ENCODE results near the gene MED12. TPM values are rescaled to one million over a fixed set of nuclear protein-coding genes. Genes with fewer than 3 reads are reported as not detected.

The MED12 gene
- total RNA-seq, 4 donors from 2014 or later, result 27.0 to 63.0 (median 39.8) TPM

- no peaks in the 10 kb centered on the region for H3K27me3 ChIP-seq
- H3K9me3 ChIP-seq, result no peaks in the 10 kb centered on the region
- no peak for TF ChIP-seq CTCF (IDR thresholded peaks at IDR 0.05)
- no peak for TF ChIP-seq EP300 (IDR thresholded peaks at IDR 0.05)
- no peak for TF ChIP-seq POLR2A (IDR thresholded peaks at IDR 0.05)
- no peak for TF ChIP-seq POLR2AphosphoS5 (IDR thresholded peaks at IDR 0.05)
- peaks cover 4% of the 10 kb centered on the region for H3K4me1 ChIP-seq
- 30% methylated on average over 10 of the region's 10 CpGs for WGBS
- no peak for DNase-seq (ENCODE audit: low spot score in 2 of 2)
- H3K36me3 ChIP-seq, result no peaks in the 10 kb centered on the region
- no peak overlapping the region for H3K4me3 ChIP-seq
- H3K27ac ChIP-seq, result no peak overlapping the region
These were observed 15.0 kb upstream of the MED12 start for GRCh38 chrX:71103110-71103983.

- Histone ChIP-seq H3K4me3 (no peak overlapping the region), H3K36me3 (no peaks in the 10 kb centered on the region), H3K4me1 (peaks cover 4% of the 10 kb centered on the region), H3K27ac (no peak overlapping the region), H3K9me3 (no peaks in the 10 kb centered on the region), H3K27me3 (no peaks in the 10 kb centered on the region)
- WGBS, result 81% methylated on average over 3 of the region's 3 CpGs
- DNase-seq (ENCODE audit: low spot score in 2 of 2), result no peak
- no peak for TF ChIP-seq POLR2AphosphoS5 (IDR thresholded peaks at IDR 0.05)
- no peak for TF ChIP-seq CTCF (IDR thresholded peaks at IDR 0.05)
- TF ChIP-seq EP300 (IDR thresholded peaks at IDR 0.05), result no peak
- TF ChIP-seq POLR2A (IDR thresholded peaks at IDR 0.05), result no peak
These were observed 12.8 kb upstream of the MED12 start for GRCh38 chrX:71105628-71106027.

DNA sequence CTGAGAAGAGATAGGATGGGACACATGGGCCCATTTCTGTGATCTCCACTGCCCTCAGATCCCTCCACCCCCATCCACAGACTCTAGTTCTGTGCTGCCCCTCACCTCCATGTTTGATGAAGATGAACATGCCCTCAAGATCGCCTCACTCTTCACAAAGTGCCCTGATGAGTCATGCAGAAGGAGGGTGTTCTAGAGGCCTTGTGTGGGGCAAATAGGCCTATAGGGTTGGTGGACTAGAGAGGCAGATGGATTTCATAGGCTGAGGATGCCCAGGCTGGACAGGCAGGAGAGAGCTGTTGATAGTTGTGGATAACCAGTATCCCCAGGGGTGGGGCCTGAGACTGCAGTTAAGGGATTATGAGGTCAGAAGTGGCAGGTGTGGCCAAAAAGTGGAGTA, 12.0 kb upstream of the MED12 start, which contains the start of gene CXorf65:
TSS of gene CXorf65 (minus strand) at position 314 of the 400 bp plus-strand sequence. CDS start at position 130, 184 bp downstream.
- no peak for DNase-seq (ENCODE audit: low spot score in 2 of 2)
- H3K4me1 ChIP-seq, result peaks cover 4% of the 10 kb centered on the region
- WGBS, result 73% methylated on average over 1 of the region's 1 CpG

GRCh38 chrX:71107245-71107644, 11.2 kb upstream of the MED12 start:
- no peaks in the 10 kb centered on the region for H3K9me3 ChIP-seq
- TF ChIP-seq CTCF (IDR thresholded peaks at IDR 0.05), result no peak
- no peak for TF ChIP-seq POLR2A (IDR thresholded peaks at IDR 0.05)
- TF ChIP-seq POLR2AphosphoS5 (IDR thresholded peaks at IDR 0.05), result no peak
- TF ChIP-seq EP300 (IDR thresholded peaks at IDR 0.05), result no peak
- no peak overlapping the region for H3K27ac ChIP-seq
- no peaks in the 10 kb centered on the region for H3K36me3 ChIP-seq
- H3K4me3 ChIP-seq, result no peak overlapping the region
- H3K27me3 ChIP-seq, result no peaks in the 10 kb centered on the region
- H3K4me1 ChIP-seq, result peaks cover 4% of the 10 kb centered on the region
- 68% methylated on average over 4 of the region's 4 CpGs for WGBS
- DNase-seq (ENCODE audit: low spot score in 2 of 2), result no peak

More for the DNA sequence above, 12.0 kb upstream of the MED12 start, which contains the start of gene CXorf65:
- Histone ChIP-seq H3K4me3 (no peak within 1 kb of the TSS), H3K9me3 (no peaks in the 10 kb centered on the region), H3K27me3 (no peaks in the 10 kb centered on the region), H3K36me3 (no peaks in the 10 kb centered on the region), H3K27ac (no peak within 1 kb of the TSS)
- TF ChIP-seq CTCF (IDR thresholded peaks at IDR 0.05), result no peak
- TF ChIP-seq POLR2AphosphoS5 (IDR thresholded peaks at IDR 0.05), result no peak
- TF ChIP-seq POLR2A (IDR thresholded peaks at IDR 0.05), result no peak
- no peak for TF ChIP-seq EP300 (IDR thresholded peaks at IDR 0.05)

DNA sequence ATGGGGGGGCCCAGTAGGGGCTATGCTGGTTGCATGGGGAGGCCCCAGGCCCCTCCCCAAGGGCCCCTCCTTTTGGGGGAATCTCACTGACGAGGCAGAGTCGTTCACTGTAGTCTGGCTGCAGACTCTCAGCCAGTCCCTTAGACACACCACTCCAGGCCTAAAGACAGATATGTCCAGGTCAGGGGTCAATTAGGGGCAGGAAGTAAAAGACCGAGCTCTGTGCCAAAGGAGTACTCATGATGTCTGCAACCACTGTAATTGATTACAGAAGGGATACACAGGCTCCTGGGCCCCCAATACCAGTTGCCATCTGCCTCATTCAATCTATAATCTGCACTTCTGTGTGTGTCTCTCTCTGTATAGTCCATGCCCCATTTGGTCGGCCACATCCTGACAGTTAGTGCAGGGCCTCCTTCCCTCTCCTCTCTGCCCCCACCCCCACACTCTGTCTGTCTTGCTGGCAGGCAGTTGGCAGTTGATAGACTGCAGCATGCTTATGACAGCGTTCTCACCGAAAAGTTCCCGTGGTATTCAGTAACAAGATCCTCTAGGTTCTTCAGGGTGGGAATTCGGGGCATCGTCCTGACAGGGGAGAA, 10.5 kb upstream of the MED12 start:
- no peaks in the 10 kb centered on the region for H3K36me3 ChIP-seq
- H3K27ac ChIP-seq, result no peak overlapping the region
- DNase-seq (ENCODE audit: low spot score in 2 of 2), result no peak
- TF ChIP-seq EP300 (IDR thresholded peaks at IDR 0.05) (no peak), CTCF (IDR thresholded peaks at IDR 0.05) (no peak), POLR2A (IDR thresholded peaks at IDR 0.05) (no peak), POLR2AphosphoS5 (IDR thresholded peaks at IDR 0.05) (no peak)
- WGBS, result 55% methylated on average over 9 of the region's 9 CpGs
- H3K4me3 ChIP-seq, result no peak overlapping the region
- no peaks in the 10 kb centered on the region for H3K27me3 ChIP-seq
- peaks cover 4% of the 10 kb centered on the region for H3K4me1 ChIP-seq
- H3K9me3 ChIP-seq, result no peaks in the 10 kb centered on the region
